SK-N-SH treated with all-trans-retinoic acid at 6 μM for 48 hours (cell line): ENCODE measurements around the gene PF4V1.

Experiments
- ATAC-seq: fragments of 200-7000 bp; cut with Tn5 transposase; 3 replicates; pipeline ENCODE4 v1.9.1; 2020; ENCODE audit warnings: mild to moderate bottlenecking, moderate library complexity
- ARNTL ChIP-seq: fragments of 450-650 bp; formaldehyde crosslinking; IDR thresholded peaks from 2 replicates; pipeline ENCODE4 v1.5.0; 2020; ENCODE audit warnings: low read depth, mild to moderate bottlenecking, moderate library complexity, borderline replicate concordance
- CSDC2 ChIP-seq: fragments of 250-450 bp; sonication (Bioruptor Pico); IDR thresholded peaks from 2 replicates; pipeline ENCODE4 v1.5.0; 2020; ENCODE audit warnings: mild to moderate bottlenecking, moderate library complexity
- ESRRG ChIP-seq: fragments of 250-450 bp; sonication (Bioruptor Pico); IDR thresholded peaks from 2 replicates; pipeline ENCODE4 v1.6.1; 2021; ENCODE audit warnings: mild to moderate bottlenecking
- GLIS3 ChIP-seq: fragments of 250-450 bp; sonication (Bioruptor Pico); IDR thresholded peaks from 2 replicates; pipeline ENCODE4 v1.5.0; 2020; ENCODE audit warnings: mild to moderate bottlenecking, moderate library complexity
- OSR1 ChIP-seq: fragments of 250-450 bp; sonication (Bioruptor Pico); IDR thresholded peaks from 2 replicates; pipeline ENCODE4 v1.8.0; 2022; ENCODE audit warnings: moderate library complexity, mild to moderate bottlenecking, inconsistent platforms
- PATZ1 ChIP-seq: fragments of 250-450 bp; sonication (Bioruptor Pico); IDR thresholded peaks from 2 replicates; pipeline ENCODE4 v1.8.0; 2020; ENCODE audit warnings: mild to moderate bottlenecking, moderate library complexity, borderline replicate concordance
- POU6F1 ChIP-seq: fragments of 250-450 bp; sonication (Bioruptor Pico); IDR thresholded peaks from 2 replicates; pipeline ENCODE4 v1.8.0; 2021; ENCODE audit warnings: low read depth, mild to moderate bottlenecking, moderate library complexity, borderline replicate concordance
- PPARA ChIP-seq: fragments of 250-450 bp; sonication (Bioruptor Pico); IDR thresholded peaks from 2 replicates; pipeline ENCODE4 v1.5.0; 2020; ENCODE audit warnings: mild to moderate bottlenecking, borderline replicate concordance
- RARB ChIP-seq: fragments of 250-450 bp; sonication (Bioruptor Pico); IDR thresholded peaks from 2 replicates; pipeline ENCODE4 v1.8.0; 2021; ENCODE audit warnings: mild to moderate bottlenecking, moderate library complexity
- SNAI2 ChIP-seq: fragments of 250-450 bp; sonication (Bioruptor Pico); IDR thresholded peaks from 2 replicates; pipeline ENCODE4 v1.5.0; 2020; ENCODE audit warnings: mild to moderate bottlenecking, moderate library complexity
- TCF4 ChIP-seq: fragments of 250-450 bp; sonication (Bioruptor Pico); IDR thresholded peaks from 2 replicates; pipeline ENCODE4 v1.8.0; 2021; ENCODE audit warnings: mild to moderate bottlenecking, moderate library complexity, borderline replicate concordance
- TOX ChIP-seq: fragments of 250-450 bp; sonication (Bioruptor Pico); IDR thresholded peaks from 2 replicates; pipeline ENCODE4 v1.8.0; 2021; ENCODE audit warnings: mild to moderate bottlenecking, moderate library complexity, borderline replicate concordance
- ZC3H10 ChIP-seq: fragments of 250-450 bp; sonication (Bioruptor Pico); IDR thresholded peaks from 2 replicates; pipeline ENCODE4 v1.5.1; 2021; ENCODE audit warnings: mild to moderate bottlenecking, moderate library complexity
- ZFP3 ChIP-seq: fragments of 250-450 bp; sonication (Bioruptor Pico); IDR thresholded peaks from 2 replicates; pipeline ENCODE4 v1.5.0; 2020; ENCODE audit warnings: mild to moderate bottlenecking, moderate library complexity
- ZFP30 ChIP-seq: fragments of 450-650 bp; formaldehyde crosslinking; IDR thresholded peaks from 2 replicates; pipeline ENCODE4 v1.5.0; 2022; ENCODE audit warnings: mild to moderate bottlenecking, moderate library complexity
- ZNF70 ChIP-seq: fragments of 450-650 bp; formaldehyde crosslinking; IDR thresholded peaks from 2 replicates; pipeline ENCODE4 v1.5.0; 2020; ENCODE audit warnings: mild to moderate bottlenecking, moderate library complexity
- ZNF8 ChIP-seq: fragments of 450-650 bp; formaldehyde crosslinking; IDR thresholded peaks from 2 replicates; pipeline ENCODE4 v1.5.0; 2020; ENCODE audit warnings: mild to moderate bottlenecking, moderate library complexity
- TF ChIP-seq, protein P1 (sequence below): fragments of 250-450 bp; sonication (Bioruptor Pico); IDR thresholded peaks from 2 replicates; pipeline ENCODE4 v1.5.0; 2020; ENCODE audit warnings: mild to moderate bottlenecking, moderate library complexity
- TF ChIP-seq, protein P2 (sequence below): fragments of 250-450 bp; sonication (Bioruptor Pico); IDR thresholded peaks from 2 replicates; pipeline ENCODE4 v1.5.1; 2020; ENCODE audit warnings: low read depth, mild to moderate bottlenecking, moderate library complexity
- TF ChIP-seq, protein P3 (sequence below): fragments of 250-450 bp; sonication (Bioruptor Pico); IDR thresholded peaks from 2 replicates; pipeline ENCODE4 v1.5.1; 2021; ENCODE audit warnings: mild to moderate bottlenecking, moderate library complexity

Gene PF4V1

GRCh38 chr4:73836373-73837279, 16.5 kb upstream of the PF4V1 start, which contains the start of gene CXCL6:
Gene CXCL6 (plus strand): TSS chr4:73836678. CDS start chr4:73836751, 73 bp downstream.
- TF ChIP-seq OSR1 (CRISPR knock-in tag) = no peak
- ATAC-seq = no peak; the same call in 2 of the 3 replicates

- no peak for ATAC-seq
- no peak for TF ChIP-seq ZNF8
- TF ChIP-seq ESRRG (CRISPR knock-in tag) = no peak
- no peak for TF ChIP-seq PATZ1 (CRISPR knock-in tag)
- TF ChIP-seq ZNF70 = no peak
- TF ChIP-seq RARB = no peak
Observed at GRCh38 chr4:73839071-73839470, 14.0 kb upstream of the PF4V1 start.

DNA sequence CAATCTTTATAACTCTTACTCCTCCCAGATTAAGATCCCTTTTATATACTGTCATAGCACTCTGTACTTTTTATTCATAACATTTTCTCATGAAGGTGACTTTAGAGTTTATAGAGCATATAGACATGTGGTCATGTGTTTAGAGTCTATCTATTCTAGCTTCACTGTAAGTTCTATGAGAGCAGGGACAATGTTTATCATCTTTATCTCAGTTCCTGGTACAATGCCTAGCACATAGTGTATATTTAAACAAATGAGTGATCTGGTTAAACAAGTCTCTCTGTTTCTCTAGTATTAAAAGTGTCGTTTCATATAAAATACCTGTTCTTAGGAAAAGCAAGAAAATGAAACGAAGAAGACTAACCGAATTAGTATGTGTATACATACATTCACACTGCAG, 13.4 kb upstream of the PF4V1 start:
- TF ChIP-seq PPARA (CRISPR knock-in tag) (no peak), ESRRG (CRISPR knock-in tag) (no peak), CSDC2 (CRISPR knock-in tag) (no peak), OSR1 (CRISPR knock-in tag) (no peak), TOX (CRISPR knock-in tag) (no peak), ZFP30 (CRISPR knock-in tag) (no peak)
- no peak for ATAC-seq

DNA sequence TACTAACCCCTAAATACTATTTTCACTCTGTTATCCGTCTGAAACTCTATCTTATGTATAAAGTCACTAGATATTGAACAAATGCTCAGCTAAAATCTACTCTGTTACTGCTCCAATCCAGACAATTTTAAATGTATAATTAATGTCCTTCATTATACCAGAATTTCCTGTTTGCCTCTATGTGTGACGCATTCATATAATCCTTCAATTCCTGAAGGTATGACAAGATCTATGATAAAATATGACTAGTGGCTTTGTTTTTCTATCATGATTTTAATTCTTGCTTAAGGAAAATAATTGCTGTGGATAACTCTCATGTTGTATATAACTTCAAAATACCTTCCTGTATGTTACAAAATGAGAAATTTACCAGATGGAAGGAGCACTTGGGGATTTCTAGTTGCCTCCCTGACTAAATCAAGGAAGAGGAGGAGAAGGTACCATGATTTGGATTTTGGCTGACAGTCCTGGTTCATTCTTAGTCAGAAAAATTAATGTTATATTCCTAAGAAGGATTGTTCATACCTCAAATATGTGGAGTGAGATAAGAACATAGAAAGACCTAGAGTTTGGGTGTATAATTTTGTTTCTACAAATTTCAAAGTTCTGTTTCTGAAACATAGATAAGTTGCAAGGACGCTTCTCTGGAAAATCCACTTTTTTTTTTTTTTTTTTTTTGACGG, 11.7 kb upstream of the PF4V1 start:
- ATAC-seq = no peak
- TF ChIP-seq RARB = no peak
- no peak for TF ChIP-seq OSR1 (CRISPR knock-in tag)

DNA sequence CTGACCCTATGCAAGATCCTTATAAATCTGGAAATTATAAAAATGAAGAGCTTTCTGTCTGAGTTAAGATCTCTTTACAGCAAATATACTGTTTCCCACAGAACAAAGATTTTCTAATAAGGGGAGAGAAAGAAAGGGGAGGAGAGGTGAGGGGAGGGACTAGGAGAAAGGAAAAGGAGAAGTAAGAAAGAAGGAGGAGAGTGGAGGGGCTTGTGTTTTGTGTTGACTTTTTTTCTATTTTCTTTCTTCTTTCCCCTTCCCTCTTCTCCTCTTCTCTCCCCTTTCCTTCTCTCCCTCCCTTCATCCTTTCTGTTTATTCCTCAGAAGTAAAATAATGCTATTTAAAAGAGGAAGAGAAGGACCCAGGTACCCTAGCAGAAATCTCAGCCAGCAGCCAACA, 10.4 kb upstream of the PF4V1 start:
- TF ChIP-seq POU6F1 (CRISPR knock-in tag) (no peak), RARB (no peak), TOX (CRISPR knock-in tag) (no peak), TCF4 (no peak), GLIS3 (CRISPR knock-in tag) (no peak), ZFP3 (no peak), ZC3H10 (CRISPR knock-in tag) (no peak), CSDC2 (CRISPR knock-in tag) (no peak), ESRRG (CRISPR knock-in tag) (no peak), SNAI2 (CRISPR knock-in tag) (no peak), ARNTL (CRISPR knock-in tag) (no peak), OSR1 (CRISPR knock-in tag) (no peak)
- TF ChIP-seq, protein P1, sequence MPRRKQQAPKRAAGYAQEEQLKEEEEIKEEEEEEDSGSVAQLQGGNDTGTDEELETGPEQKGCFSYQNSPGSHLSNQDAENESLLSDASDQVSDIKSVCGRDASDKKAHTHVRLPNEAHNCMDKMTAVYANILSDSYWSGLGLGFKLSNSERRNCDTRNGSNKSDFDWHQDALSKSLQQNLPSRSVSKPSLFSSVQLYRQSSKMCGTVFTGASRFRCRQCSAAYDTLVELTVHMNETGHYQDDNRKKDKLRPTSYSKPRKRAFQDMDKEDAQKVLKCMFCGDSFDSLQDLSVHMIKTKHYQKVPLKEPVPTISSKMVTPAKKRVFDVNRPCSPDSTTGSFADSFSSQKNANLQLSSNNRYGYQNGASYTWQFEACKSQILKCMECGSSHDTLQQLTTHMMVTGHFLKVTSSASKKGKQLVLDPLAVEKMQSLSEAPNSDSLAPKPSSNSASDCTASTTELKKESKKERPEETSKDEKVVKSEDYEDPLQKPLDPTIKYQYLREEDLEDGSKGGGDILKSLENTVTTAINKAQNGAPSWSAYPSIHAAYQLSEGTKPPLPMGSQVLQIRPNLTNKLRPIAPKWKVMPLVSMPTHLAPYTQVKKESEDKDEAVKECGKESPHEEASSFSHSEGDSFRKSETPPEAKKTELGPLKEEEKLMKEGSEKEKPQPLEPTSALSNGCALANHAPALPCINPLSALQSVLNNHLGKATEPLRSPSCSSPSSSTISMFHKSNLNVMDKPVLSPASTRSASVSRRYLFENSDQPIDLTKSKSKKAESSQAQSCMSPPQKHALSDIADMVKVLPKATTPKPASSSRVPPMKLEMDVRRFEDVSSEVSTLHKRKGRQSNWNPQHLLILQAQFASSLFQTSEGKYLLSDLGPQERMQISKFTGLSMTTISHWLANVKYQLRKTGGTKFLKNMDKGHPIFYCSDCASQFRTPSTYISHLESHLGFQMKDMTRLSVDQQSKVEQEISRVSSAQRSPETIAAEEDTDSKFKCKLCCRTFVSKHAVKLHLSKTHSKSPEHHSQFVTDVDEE = no peak
- TF ChIP-seq, protein P2, sequence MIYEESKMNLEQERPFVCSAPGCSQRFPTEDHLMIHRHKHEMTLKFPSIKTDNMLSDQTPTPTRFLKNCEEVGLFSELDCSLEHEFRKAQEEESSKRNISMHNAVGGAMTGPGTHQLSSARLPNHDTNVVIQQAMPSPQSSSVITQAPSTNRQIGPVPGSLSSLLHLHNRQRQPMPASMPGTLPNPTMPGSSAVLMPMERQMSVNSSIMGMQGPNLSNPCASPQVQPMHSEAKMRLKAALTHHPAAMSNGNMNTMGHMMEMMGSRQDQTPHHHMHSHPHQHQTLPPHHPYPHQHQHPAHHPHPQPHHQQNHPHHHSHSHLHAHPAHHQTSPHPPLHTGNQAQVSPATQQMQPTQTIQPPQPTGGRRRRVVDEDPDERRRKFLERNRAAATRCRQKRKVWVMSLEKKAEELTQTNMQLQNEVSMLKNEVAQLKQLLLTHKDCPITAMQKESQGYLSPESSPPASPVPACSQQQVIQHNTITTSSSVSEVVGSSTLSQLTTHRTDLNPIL (CRISPR knock-in tag) = no peak
- TF ChIP-seq, protein P3, sequence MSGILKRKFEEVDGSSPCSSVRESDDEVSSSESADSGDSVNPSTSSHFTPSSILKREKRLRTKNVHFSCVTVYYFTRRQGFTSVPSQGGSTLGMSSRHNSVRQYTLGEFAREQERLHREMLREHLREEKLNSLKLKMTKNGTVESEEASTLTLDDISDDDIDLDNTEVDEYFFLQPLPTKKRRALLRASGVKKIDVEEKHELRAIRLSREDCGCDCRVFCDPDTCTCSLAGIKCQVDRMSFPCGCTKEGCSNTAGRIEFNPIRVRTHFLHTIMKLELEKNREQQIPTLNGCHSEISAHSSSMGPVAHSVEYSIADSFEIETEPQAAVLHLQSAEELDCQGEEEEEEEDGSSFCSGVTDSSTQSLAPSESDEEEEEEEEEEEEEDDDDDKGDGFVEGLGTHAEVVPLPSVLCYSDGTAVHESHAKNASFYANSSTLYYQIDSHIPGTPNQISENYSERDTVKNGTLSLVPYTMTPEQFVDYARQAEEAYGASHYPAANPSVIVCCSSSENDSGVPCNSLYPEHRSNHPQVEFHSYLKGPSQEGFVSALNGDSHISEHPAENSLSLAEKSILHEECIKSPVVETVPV (CRISPR knock-in tag) = no peak
- ATAC-seq = no peak
